Endodermal cell (in vitro differentiated cells): ENCODE results near the gene ARHGEF6. TPM values are rescaled to one million over a fixed set of nuclear protein-coding genes. Genes with fewer than 3 reads are reported as not detected.
A peak's percentile ranks its signal among the peaks of the same experiment; 100 is the strongest.

Experiments
- DNase-seq: peaks from one replicate; pipeline ENCODE4 v3.0.0-alpha.2; 2017
- H3K27ac ChIP-seq: 2 replicates; pipeline ENCODE4 v1.5.1; 2013; ENCODE audit warnings: mild to moderate bottlenecking, low read depth, low read length, moderate library complexity
- H3K27me3 ChIP-seq: 2 replicates; pipeline ENCODE4 v1.6.1; 2013; ENCODE audit warnings: mild to moderate bottlenecking, low read length, moderate library complexity; ENCODE audit not compliant: insufficient read depth, control insufficient read depth, poor library complexity, severe bottlenecking
- H3K36me3 ChIP-seq: 2 replicates; pipeline ENCODE4 v1.7.0; 2013; ENCODE audit warnings: mild to moderate bottlenecking, low read length, moderate library complexity; ENCODE audit not compliant: control insufficient read depth, insufficient read depth
- H3K4me1 ChIP-seq: one replicate; pipeline ENCODE4 v1.7.0; 2013; ENCODE audit warnings: low read length; ENCODE audit not compliant: control insufficient read depth, insufficient read depth
- H3K4me3 ChIP-seq: 2 replicates; pipeline ENCODE4 v1.5.1; 2013; ENCODE audit warnings: mild to moderate bottlenecking, low read length, moderate library complexity
- H3K9ac ChIP-seq: 2 replicates; pipeline ENCODE4 v1.6.1; 2013; ENCODE audit warnings: mild to moderate bottlenecking, low read length, moderate library complexity; ENCODE audit not compliant: poor library complexity, severe bottlenecking; ENCODE audit errors: extremely low read depth
- H3K9me3 ChIP-seq: 2 replicates; pipeline ENCODE4 v1.6.1; 2013; ENCODE audit warnings: mild to moderate bottlenecking, low read length, moderate library complexity; ENCODE audit not compliant: control insufficient read depth
- H3K27ac Mint-ChIP-seq: 2 replicates; pipeline ENCODE4 v1.8.0; 2020; ENCODE audit warnings: mixed read lengths
- H3K27me3 Mint-ChIP-seq: 2 replicates; pipeline ENCODE4 v1.8.0; 2021; ENCODE audit warnings: mild to moderate bottlenecking, mixed read lengths; ENCODE audit not compliant: insufficient read depth
- H3K36me3 Mint-ChIP-seq: 2 replicates; pipeline ENCODE4 v1.8.0; 2020; ENCODE audit warnings: low read depth, mixed read lengths
- H3K4me1 Mint-ChIP-seq: 2 replicates; pipeline ENCODE4 v1.8.0; 2020; ENCODE audit warnings: mixed read lengths
- H3K4me3 Mint-ChIP-seq: 2 replicates; pipeline ENCODE4 v1.8.0; 2020; ENCODE audit warnings: mild to moderate bottlenecking, moderate library complexity, mixed read lengths
- H3K9me3 Mint-ChIP-seq: 2 replicates; pipeline ENCODE4 v1.8.0; 2020; ENCODE audit warnings: mild to moderate bottlenecking, mixed read lengths
- CTCF ChIP-seq: fragments of 200-600 bp; sonication (generic); conservative IDR thresholded peaks from 2 replicates; pipeline ENCODE4 v1.5.0; 2021; ENCODE audit warnings: antibody characterized with exemption, mild to moderate bottlenecking
- WGBS, 2 experiments: methylation state at CpG; one replicate each; pipeline versions ENCODE4 v1.1.5 to v1.1.7; 2013; ENCODE audit warnings: missing lambda C conversion rate in 2 of 2, mixed read lengths in 1 of 2; ENCODE audit not compliant: insufficient coverage in 1 of 2, insufficient read length in 1 of 2; 5-methylcytosine and 5-hydroxymethylcytosine counted together
- total RNA-seq, 2 donors: library from RNA; stranded (reverse); fragmentation: NEBNext Ultra II Directional in 1 of 2; extraction: Animal tissue kit (Norgen Biotek cat#: 25700) in 1 of 2; gene quantifications; 2 replicates in 1 of 2; 3 replicates in 1 of 2; pipeline ENCODE4 v1.2.1, GENCODE V29; 2021

ARHGEF6 gene
- total RNA-seq, 2 donors from 2014 or later = 1.8 to 2.7 TPM

- peak; percentile 54 for DNase-seq
- no peak for TF ChIP-seq CTCF
- H3K9me3 ChIP-seq = no peaks in the 10 kb centered on the region
- 95% methylated on average over 2 of the region's 3 CpGs; no CpG with 5 or more reads in 1 of the 2 experiments for WGBS, 2 experiments
- no peak overlapping the region for H3K27ac ChIP-seq
- H3K36me3 ChIP-seq = no peaks in the 10 kb centered on the region
- Mint-ChIP-seq H3K27me3 (peaks cover 2% of the 10 kb centered on the region), H3K27ac (no peak overlapping the region), H3K36me3 (no peaks in the 10 kb centered on the region), H3K4me3 (no peak overlapping the region), H3K4me1 (no peaks in the 10 kb centered on the region), H3K9me3 (peaks cover 37% of the 10 kb centered on the region)
- no peaks in the 10 kb centered on the region for H3K4me1 ChIP-seq
- no peak overlapping the region for H3K4me3 ChIP-seq
- H3K9ac ChIP-seq = no peak overlapping the region
- H3K27me3 ChIP-seq = no peaks in the 10 kb centered on the region
Measured at GRCh38 chrX:136754651-136755050, 26.1 kb downstream of the ARHGEF6 start.

- H3K4me3 ChIP-seq = no peak overlapping the region
- Mint-ChIP-seq H3K4me1 (no peaks in the 10 kb centered on the region), H3K9me3 (peaks cover 41% of the 10 kb centered on the region), H3K27me3 (peaks cover 2% of the 10 kb centered on the region), H3K27ac (no peak overlapping the region), H3K36me3 (no peaks in the 10 kb centered on the region), H3K4me3 (no peak overlapping the region)
- no peaks in the 10 kb centered on the region for H3K36me3 ChIP-seq
- H3K9ac ChIP-seq = no peak overlapping the region
- no peak overlapping the region for H3K27ac ChIP-seq
- DNase-seq = no peak
- no peak for TF ChIP-seq CTCF
- 96% methylated on average over 2 of the region's 2 CpGs; no CpG with 5 or more reads in 1 of the 2 experiments for WGBS, 2 experiments
- no peaks in the 10 kb centered on the region for H3K9me3 ChIP-seq
- H3K4me1 ChIP-seq = no peaks in the 10 kb centered on the region
- H3K27me3 ChIP-seq = no peaks in the 10 kb centered on the region
Measured at GRCh38 chrX:136752796-136753195, 27.9 kb downstream of the ARHGEF6 start.

GRCh38 chrX:136752346-136752745 lies 28.4 kb downstream of the ARHGEF6 start:
- no peaks in the 10 kb centered on the region for H3K4me1 Mint-ChIP-seq
- Histone ChIP-seq H3K9me3 (no peaks in the 10 kb centered on the region), H3K4me1 (no peaks in the 10 kb centered on the region), H3K4me3 (no peak overlapping the region), H3K27me3 (no peaks in the 10 kb centered on the region), H3K9ac (no peak overlapping the region), H3K36me3 (no peaks in the 10 kb centered on the region), H3K27ac (no peak overlapping the region)
- 86 to 100% methylated on average over 1 to 4 of the region's 4 CpGs for WGBS, 2 experiments
- H3K27ac Mint-ChIP-seq = no peak overlapping the region
- H3K4me3 Mint-ChIP-seq = no peak overlapping the region
- no peaks in the 10 kb centered on the region for H3K36me3 Mint-ChIP-seq
- peaks cover 41% of the 10 kb centered on the region for H3K9me3 Mint-ChIP-seq
- TF ChIP-seq CTCF = no peak
- DNase-seq = no peak
- H3K27me3 Mint-ChIP-seq = peaks cover 2% of the 10 kb centered on the region
